Epithelial cell of esophagus (primary cell): ENCODE data around the gene LIPC.

ENCODE experiments used
- DNase-seq: peaks from one replicate; pipeline ENCODE4 v3.0.0; 2010; ENCODE audit warnings: low read depth
- H3K4me3 ChIP-seq: 2 replicates; pipeline ENCODE4 v1.5.1; 2011; ENCODE audit warnings: mild to moderate bottlenecking, low read length, control low read depth
- TF ChIP-seq, protein P1 (sequence below): IDR thresholded peaks from 2 replicates; pipeline ENCODE4 v1.5.1; 2011; ENCODE audit warnings: low read depth, mild to moderate bottlenecking, low read length, control low read depth, inconsistent platforms; ENCODE audit not compliant: insufficient read depth; ENCODE audit errors: missing control alignments

The LIPC gene

DNA sequence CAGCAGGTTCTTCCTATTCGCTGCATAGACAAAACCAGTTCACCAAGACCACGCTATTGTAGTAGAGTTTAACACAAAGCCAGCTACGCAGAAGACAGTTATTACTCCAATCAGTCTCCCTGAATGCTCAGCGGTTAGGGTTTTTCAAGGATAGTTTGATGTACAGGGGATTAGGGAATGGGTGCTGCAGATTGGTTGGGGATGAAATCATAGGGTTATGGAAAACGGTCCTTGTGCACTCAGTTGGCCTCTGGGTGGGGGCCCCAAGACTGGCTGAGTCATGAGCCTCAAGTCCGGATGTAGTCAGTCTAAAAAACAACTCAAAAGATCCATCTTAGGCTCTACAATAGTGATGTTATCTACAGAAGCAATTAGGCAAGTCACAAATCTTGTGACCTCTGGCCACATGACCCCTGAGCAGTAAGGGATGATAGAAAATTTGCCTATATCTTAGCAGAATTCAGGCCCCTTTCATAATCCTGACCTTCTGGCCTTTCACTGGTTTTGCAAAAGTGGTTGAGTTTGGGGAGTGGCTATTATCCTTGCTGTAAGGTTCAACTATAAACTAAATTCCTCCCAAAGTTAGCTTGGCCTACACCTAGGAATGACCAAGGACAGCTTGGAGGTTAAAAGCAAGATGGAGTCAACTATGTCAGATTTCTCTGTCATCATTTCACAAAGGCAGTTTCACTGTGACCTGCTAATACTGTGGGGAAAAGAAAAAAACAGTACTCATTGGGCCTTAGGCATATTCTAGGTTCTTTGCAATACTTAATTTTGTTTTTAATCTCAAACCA is 57.7 kb downstream of the LIPC start:
- DNase-seq, result no peak
- no peak overlapping the region for H3K4me3 ChIP-seq
- TF ChIP-seq, protein P1, sequence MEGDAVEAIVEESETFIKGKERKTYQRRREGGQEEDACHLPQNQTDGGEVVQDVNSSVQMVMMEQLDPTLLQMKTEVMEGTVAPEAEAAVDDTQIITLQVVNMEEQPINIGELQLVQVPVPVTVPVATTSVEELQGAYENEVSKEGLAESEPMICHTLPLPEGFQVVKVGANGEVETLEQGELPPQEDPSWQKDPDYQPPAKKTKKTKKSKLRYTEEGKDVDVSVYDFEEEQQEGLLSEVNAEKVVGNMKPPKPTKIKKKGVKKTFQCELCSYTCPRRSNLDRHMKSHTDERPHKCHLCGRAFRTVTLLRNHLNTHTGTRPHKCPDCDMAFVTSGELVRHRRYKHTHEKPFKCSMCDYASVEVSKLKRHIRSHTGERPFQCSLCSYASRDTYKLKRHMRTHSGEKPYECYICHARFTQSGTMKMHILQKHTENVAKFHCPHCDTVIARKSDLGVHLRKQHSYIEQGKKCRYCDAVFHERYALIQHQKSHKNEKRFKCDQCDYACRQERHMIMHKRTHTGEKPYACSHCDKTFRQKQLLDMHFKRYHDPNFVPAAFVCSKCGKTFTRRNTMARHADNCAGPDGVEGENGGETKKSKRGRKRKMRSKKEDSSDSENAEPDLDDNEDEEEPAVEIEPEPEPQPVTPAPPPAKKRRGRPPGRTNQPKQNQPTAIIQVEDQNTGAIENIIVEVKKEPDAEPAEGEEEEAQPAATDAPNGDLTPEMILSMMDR, result no peak

DNA sequence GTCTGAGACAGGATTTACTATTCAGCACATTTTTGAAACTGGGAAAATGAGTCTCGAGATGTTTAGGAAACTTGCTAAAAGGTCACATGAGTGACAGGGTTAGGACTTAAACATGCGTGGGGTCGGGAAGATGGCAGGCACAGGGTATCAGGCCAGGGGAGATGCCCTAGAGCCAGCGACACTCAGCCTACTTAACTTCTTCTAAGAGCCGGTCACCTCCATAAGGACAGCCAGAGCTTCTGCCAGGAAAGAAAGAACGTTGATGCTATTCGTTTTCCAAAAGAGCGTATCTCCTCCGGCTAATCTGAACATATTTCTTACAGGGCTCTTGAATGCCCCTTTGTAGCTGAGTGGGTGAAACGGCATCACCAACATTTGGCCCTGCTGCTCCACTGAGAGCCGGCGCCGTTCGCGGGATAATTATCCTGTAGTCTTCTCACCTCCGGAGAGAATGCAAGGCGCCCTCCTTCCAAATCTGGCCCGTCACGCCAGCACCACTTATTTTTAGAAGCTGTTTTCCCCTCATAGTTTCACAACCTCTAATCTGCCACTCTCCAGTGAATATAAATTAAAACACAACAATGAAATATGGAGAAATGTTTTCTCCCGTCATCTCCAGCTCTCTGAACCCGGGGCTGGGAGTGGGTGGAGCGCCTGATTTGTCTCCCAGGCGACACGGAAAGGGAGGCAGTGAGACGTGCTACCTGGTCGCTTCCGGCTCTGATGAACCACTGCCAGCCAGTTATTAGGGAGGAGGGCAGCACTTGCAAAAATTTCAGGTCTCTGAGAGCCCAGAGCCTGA is 58.5 kb downstream of the LIPC start:
- no peak overlapping the region for H3K4me3 ChIP-seq
- no peak for DNase-seq
- TF ChIP-seq, protein P1, result no peak

DNA sequence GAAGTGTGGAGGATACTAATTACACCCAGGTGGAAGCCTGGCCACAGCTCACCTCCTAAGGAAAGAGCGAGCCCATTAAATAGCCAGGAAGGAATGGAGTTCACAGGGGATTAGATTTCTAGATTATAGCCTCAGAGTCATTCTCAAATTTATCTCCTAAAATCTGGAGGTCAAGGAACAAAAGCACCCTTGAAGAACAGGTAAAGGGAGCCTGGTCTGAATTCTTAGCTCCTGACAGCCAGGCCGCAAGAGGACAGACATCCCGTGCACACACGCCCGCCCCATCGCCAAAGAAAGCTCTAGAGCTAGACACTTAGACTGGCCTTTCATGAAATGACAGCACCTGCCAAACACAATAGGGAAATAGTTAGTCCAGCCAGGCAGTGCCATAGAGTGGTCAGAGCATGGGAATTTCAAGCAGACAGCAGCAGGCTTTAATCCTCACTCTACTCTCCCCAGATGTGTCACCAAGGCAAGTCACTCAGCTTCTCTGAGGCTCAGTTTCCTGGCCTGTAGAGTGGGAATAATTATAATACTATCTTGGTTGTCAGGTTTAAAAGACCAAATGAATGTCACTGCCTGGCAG is 59.2 kb downstream of the LIPC start:
- H3K4me3 ChIP-seq, result no peak overlapping the region
- no peak for DNase-seq
- TF ChIP-seq, protein P1, result no peak

DNA sequence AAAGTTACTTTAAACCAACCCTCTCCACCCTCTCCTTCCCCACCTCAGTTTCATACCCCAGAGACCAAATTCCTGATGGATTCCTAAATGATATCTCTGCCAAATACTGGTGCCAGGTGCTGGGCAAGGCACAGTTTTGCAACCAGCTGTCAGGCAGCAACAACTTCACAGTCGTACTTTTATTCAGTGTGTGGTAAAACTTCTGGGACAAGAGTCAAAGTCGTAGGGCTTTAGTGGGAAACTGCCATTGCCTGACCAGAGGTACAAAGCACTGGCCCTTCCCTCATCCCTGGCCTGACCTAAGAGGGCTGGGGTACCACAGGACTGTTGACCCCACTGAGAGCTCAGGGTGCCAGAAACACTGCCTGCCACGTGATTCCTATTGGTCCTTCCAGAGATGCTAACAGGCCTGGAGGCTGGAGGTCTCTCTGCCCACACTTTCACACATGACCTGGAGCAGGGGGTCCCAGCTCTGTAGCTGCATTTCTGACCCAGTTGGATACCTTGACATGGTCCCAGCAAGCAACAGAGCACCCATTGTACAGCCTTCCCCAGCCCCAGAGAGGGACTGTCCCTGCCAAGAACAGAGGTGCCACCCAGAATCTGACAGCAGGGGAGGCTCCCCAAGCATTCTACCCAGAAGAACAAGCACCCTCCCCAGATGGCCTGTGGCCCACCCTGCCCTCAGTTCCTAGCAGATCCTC is 59.9 kb downstream of the LIPC start:
- TF ChIP-seq, protein P1, result no peak

DNA sequence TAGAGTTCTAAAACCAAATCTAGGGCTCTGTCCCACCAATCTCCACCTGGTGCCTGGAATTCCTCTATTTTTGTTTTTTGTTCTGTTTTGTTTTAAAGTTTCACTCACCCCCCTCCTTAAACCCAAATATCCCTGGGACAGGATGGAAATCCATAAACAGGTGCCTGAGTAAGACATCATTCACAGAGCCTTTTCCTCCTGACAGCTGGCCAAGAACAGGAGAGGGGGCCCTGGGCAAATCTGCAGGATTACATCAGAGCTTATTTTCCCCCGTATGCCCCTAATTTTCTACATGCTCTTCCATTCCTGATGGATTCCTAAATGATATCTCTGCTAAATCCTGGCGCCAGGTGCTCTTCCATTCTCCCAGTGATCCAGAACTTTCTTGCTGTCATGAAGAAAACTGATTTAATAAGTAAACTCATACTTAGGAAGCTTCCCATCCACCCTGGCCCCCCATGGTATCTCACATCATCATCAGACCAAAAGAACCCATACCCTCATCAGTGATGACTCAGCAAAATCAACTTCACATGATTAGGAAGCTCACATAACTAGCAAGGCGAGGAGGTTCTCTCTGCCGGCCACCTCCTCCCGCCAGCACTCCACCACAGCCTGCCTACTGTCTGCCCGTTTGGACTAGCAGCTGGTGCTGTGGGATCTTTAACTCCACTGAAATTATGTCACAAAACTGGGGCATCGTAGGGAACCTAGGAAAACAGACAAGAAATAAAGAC is 61.0 kb downstream of the LIPC start:
- no peak for DNase-seq
- TF ChIP-seq, protein P1, result no peak
- H3K4me3 ChIP-seq, result no peak overlapping the region

More for the DNA sequence above, 59.9 kb downstream of the LIPC start:
- no peak overlapping the region for H3K4me3 ChIP-seq
- DNase-seq, result no peak

DNA sequence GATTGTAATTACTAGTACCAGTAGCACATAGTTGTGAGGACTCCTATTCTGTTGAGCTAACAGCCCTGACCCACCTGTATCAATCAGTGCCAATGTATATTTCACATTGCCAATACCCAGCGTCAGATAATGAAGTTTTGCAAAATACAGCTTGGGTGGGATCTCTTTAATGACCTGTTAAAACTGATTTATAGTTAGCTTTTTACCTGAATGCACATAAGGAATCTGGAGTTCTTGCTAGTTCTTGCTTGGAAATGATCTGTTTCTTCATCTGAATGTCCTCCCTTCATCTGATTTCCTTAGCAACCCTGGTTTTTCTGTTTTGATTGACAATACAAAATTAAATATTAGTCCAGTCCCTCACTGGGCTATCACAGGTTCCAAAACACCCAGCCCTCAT is 62.8 kb downstream of the LIPC start:
- TF ChIP-seq, protein P1, result no peak
- H3K4me3 ChIP-seq, result no peak overlapping the region
- DNase-seq, result no peak
